ENCODE measurements around the gene HDAC4.
"Not testable (repeated sequence)": the region's sequence is repeated elsewhere in the genome, so short reads cannot be mapped to it uniquely, and the experiment has no call there.

Gene HDAC4

DNA sequence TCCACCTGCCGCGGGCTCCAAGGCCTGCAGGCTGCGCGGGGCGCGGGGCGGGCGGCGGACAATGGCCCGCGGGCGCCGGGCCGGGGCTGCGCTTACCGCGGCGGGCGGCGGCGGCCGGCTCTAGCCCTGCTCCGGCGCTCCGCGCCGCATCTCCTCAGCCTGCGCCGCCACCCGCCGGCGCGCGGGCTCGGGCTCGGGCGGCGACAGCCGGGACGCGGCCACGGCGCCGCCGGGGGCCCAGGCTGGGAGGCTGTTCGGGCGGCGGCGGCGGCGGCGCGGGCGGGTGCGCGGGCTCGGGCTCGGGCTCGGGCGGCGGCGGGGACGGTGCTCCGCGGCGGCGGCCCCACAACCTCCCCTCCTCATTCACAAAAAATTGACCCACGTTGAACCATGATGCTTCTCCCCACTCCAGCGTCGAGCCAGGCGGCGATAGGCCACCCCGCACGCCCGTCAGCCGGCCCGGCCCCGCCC, at the start of gene HDAC4:
Gene HDAC4, minus strand, starts transcription at position 425 of the 471 bp plus-strand sequence. CDS start 48,321 bp downstream, outside the sequence.
- Histone ChIP-seq H3F3A (ENCODE audit: insufficient read depth, low read length) (peaks cover 8% of the 10 kb centered on the region), H4K20me1 (ENCODE audit: insufficient read depth, low read length) (no peaks in the 10 kb centered on the region), H3K4me2 (ENCODE audit: low read depth, low read length) (peak within 1 kb of the TSS; percentile 82), H3K9ac (ENCODE audit: low read length) (peak within 1 kb of the TSS; percentile 97), H3K9me2 (replicated peaks; ENCODE audit: insufficient read depth, low read length) (no peaks in the 10 kb centered on the region), H2AFZ (ENCODE audit: low read length) (peak within 1 kb of the TSS; percentile 52), H3K27ac (ENCODE audit: low read length) (peak within 1 kb of the TSS; percentile 87), H3K4me1 (ENCODE audit: low read length) (no peaks in the 10 kb centered on the region), H3K79me2 (ENCODE audit: low read length) (peaks cover 41% of the 10 kb centered on the region), H3K36me3 (replicated peaks; ENCODE audit: insufficient read depth, low read length) (no peaks in the 10 kb centered on the region), H3K4me3 (ENCODE audit: low read length) (peak within 1 kb of the TSS; percentile 74), H3K27me3 (replicated peaks; ENCODE audit: insufficient read depth, low read length) (no peaks in the 10 kb centered on the region), H3K9me3 (replicated peaks; ENCODE audit: insufficient read depth, low read length) (no peaks in the 10 kb centered on the region)
- TF ChIP-seq, protein P1, sequence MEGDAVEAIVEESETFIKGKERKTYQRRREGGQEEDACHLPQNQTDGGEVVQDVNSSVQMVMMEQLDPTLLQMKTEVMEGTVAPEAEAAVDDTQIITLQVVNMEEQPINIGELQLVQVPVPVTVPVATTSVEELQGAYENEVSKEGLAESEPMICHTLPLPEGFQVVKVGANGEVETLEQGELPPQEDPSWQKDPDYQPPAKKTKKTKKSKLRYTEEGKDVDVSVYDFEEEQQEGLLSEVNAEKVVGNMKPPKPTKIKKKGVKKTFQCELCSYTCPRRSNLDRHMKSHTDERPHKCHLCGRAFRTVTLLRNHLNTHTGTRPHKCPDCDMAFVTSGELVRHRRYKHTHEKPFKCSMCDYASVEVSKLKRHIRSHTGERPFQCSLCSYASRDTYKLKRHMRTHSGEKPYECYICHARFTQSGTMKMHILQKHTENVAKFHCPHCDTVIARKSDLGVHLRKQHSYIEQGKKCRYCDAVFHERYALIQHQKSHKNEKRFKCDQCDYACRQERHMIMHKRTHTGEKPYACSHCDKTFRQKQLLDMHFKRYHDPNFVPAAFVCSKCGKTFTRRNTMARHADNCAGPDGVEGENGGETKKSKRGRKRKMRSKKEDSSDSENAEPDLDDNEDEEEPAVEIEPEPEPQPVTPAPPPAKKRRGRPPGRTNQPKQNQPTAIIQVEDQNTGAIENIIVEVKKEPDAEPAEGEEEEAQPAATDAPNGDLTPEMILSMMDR (IDR thresholded peaks at IDR 0.05; ENCODE audit: low read length), result no peak
- no peak for TF ChIP-seq EZH2phosphoT487 (IDR thresholded peaks at IDR 0.05; ENCODE audit: low read length)
- TF ChIP-seq EZH2 (optimal IDR thresholded peaks at IDR 0.05; ENCODE audit: low read depth, low read length), result no peak
- no peak for DNase-seq

DNA sequence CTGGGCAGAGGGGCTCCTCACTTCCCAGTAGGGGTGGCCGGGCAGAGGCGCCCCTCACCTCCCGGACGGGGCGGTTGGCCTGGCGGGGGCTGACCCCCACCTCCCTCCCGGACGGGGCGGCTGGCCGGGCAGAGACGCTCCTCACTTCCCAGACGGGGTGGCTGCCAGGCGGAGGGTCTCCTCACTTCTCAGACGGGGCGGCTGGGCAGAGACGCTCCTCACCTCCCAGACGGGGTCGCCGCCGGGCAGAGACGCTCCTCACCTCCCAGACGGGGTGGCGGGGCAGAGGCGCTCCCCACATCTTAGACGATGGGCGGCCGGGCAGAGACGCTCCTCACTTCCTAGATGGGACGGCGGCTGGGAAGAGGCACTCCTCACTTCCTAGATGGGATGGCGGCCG, 48.6 kb upstream of the HDAC4 start:
- H3K9me3 ChIP-seq (replicated peaks; ENCODE audit: insufficient read depth, low read length); H3K4me1 ChIP-seq (ENCODE audit: low read length); H2AFZ ChIP-seq (ENCODE audit: low read length); DNase-seq; H3K79me2 ChIP-seq (ENCODE audit: low read length); H3F3A ChIP-seq (ENCODE audit: insufficient read depth, low read length); H4K20me1 ChIP-seq (ENCODE audit: insufficient read depth, low read length); H3K4me2 ChIP-seq (ENCODE audit: low read depth, low read length); H3K27me3 ChIP-seq (replicated peaks; ENCODE audit: insufficient read depth, low read length); H3K4me3 ChIP-seq (ENCODE audit: low read length); H3K9ac ChIP-seq (ENCODE audit: low read length); H3K36me3 ChIP-seq (replicated peaks; ENCODE audit: insufficient read depth, low read length); H3K9me2 ChIP-seq (replicated peaks; ENCODE audit: insufficient read depth, low read length); H3K27ac ChIP-seq (ENCODE audit: low read length): not testable (repeated sequence)

DNA sequence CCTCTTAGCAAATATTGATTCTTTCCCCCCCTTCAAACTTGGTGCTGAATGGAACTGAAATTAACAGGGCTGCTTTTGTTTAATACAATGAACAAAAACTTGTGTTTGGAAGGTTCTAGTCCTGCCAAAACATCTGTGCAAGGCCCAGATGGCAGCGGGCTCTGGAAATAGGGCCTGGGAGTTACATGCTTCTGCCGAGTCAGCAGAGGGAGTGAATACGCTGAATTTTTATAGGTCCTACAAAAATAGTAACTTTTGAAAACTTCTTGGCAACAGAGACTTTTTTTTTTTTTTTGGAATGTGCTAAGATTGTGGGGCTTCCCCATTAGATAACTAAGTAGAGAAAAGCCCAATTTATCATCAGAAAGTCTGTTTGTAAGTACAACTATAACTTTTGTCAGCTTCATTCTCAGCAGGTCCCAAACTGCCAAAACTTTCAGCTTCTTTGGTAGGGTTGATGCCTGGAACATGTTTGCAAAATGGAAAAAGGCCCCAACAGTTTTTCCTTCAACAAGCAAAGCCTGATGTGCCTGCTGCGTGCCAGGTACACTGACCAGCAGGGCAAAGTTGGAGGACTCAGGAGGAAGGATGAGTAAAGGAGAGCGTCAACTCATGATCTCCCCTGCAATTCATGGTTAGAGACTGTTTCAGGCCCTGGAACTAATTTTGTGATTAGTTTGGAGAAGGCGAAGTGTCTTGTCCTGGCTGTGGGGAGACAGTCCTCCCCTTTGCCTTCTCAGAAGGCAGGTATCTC, 45.1 kb upstream of the HDAC4 start:
- Histone ChIP-seq H4K20me1 (ENCODE audit: insufficient read depth, low read length) (no peaks in the 10 kb centered on the region), H3K9ac (ENCODE audit: low read length) (no peak overlapping the region), H3K4me3 (ENCODE audit: low read length) (no peak overlapping the region), H3K27me3 (replicated peaks; ENCODE audit: insufficient read depth, low read length) (no peaks in the 10 kb centered on the region), H3K27ac (ENCODE audit: low read length) (no peak overlapping the region), H3K4me1 (ENCODE audit: low read length) (no peaks in the 10 kb centered on the region), H3K36me3 (replicated peaks; ENCODE audit: insufficient read depth, low read length) (no peaks in the 10 kb centered on the region), H3F3A (ENCODE audit: insufficient read depth, low read length) (no peaks in the 10 kb centered on the region), H2AFZ (ENCODE audit: low read length) (no peak overlapping the region), H3K4me2 (ENCODE audit: low read depth, low read length) (no peak overlapping the region), H3K9me2 (replicated peaks; ENCODE audit: insufficient read depth, low read length) (no peaks in the 10 kb centered on the region), H3K79me2 (ENCODE audit: low read length) (no peaks in the 10 kb centered on the region), H3K9me3 (replicated peaks; ENCODE audit: insufficient read depth, low read length) (no peaks in the 10 kb centered on the region)
- no peak for DNase-seq
- TF ChIP-seq EZH2 (optimal IDR thresholded peaks at IDR 0.05; ENCODE audit: low read depth, low read length), result no peak
- TF ChIP-seq EZH2phosphoT487 (IDR thresholded peaks at IDR 0.05; ENCODE audit: low read length), result no peak
- TF ChIP-seq, protein P1 (IDR thresholded peaks at IDR 0.05; ENCODE audit: low read length), result no peak
